ENCODE measurements around the gene ZFHX3. TPM values are rescaled to one million over a fixed set of nuclear protein-coding genes. Genes with fewer than 3 reads are reported as not detected.

The ZFHX3 gene
- total and polyA plus RNA-seq, 2 donors (not counting 3 experiments of a cell fraction or from before 2014, with no cell fraction given) = 3.7 to 18.8 TPM

DNA sequence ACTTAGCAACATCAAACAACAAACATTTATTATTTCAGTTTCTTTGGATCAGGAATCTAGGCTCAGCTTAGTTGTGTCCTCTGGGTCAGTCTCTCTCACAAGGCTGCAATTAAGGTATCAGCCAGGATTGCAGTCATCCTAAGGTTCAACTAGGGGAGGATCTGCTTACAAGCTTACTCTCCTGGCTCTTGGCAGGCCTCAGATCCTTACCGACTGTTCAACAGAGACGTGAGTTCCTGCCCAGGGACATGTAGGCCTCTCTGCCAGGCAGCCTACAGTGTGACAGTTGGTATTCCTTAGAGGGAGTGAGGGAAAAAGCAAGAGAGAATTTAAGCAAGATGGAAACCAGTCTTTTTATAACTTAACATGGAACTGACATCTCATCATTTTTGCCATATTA, 294.0 kb downstream of the ZFHX3 start:
- H3K9me3 ChIP-seq (replicated peaks; ENCODE audit: control insufficient read depth, insufficient read depth, low read length) = no peaks in the 10 kb centered on the region
- no peaks in the 10 kb centered on the region for H3K79me2 ChIP-seq (ENCODE audit: control insufficient read depth, insufficient read depth, low read length)
- DNase-seq (ENCODE audit: low read depth, low spot score) (no peak), FAIRE-seq (no peak)
- H3K9me1 ChIP-seq (replicated peaks; ENCODE audit: control insufficient read depth, extremely low read depth, insufficient read depth, low read length) = no peaks in the 10 kb centered on the region
- no peaks in the 10 kb centered on the region for H3K36me3 ChIP-seq (ENCODE audit: control insufficient read depth in 2 of 2, extremely low read depth in 1 of 2, insufficient read depth in 2 of 2, low read length in 2 of 2)
- no peaks in the 10 kb centered on the region for H3K4me1 ChIP-seq (ENCODE audit: control insufficient read depth, extremely low read depth, insufficient read depth, low read length)
- POLR2A ChIA-PET = no interaction called here
- H3K4me3 ChIP-seq (replicated peaks in 1 of 3; ENCODE audit: insufficient read depth in 1 of 3, low read depth in 1 of 3, low read length in 3 of 3) = no peak overlapping the region
- H3K27ac ChIP-seq (ENCODE audit: insufficient read depth, low read depth, low read length) = no peak overlapping the region
- BruUV-seq (replicated peaks) = no TSS peak
- H3K27me3 ChIP-seq (ENCODE audit: control insufficient read depth in 2 of 2, insufficient read depth in 2 of 2, low read length in 2 of 2) = no peaks in the 10 kb centered on the region
- dilution Hi-C loops (cut with MboI; ENCODE audit: extremely low pct_ligation_motif_present, low sequenced_read_pairs) = no loop called here
- CTCF ChIA-PET = no interaction called here
- H3K4me2 ChIP-seq (ENCODE audit: insufficient read depth, low read length) = no peak overlapping the region
- no peaks in the 10 kb centered on the region for H4K20me1 ChIP-seq (replicated peaks; ENCODE audit: control insufficient read depth, extremely low read depth, insufficient read depth, low read length)
- H2AFZ ChIP-seq (ENCODE audit: low read depth, low read length) = no peak overlapping the region
- intact Hi-C loops (cut with micrococcal nuclease) = no loop called here
- TF ChIP-seq JUN (IDR thresholded peaks at IDR 0.05; ENCODE audit: borderline replicate concordance, insufficient read depth, insufficient read length, low read depth) (no peak), POLR2AphosphoS5 (IDR thresholded peaks at IDR 0.05; ENCODE audit: insufficient read depth, low read depth, low read length) (no peak), MYC (IDR thresholded peaks at IDR 0.05; ENCODE audit: low read depth, low read length) (no peak)
- TF ChIP-seq, protein P1, sequence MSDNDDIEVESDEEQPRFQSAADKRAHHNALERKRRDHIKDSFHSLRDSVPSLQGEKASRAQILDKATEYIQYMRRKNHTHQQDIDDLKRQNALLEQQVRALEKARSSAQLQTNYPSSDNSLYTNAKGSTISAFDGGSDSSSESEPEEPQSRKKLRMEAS (IDR thresholded peaks at IDR 0.05; ENCODE audit: insufficient read depth, insufficient read length) = no peak
- H3K9ac ChIP-seq (replicated peaks; ENCODE audit: extremely low read depth, insufficient read depth, low read length) = no peak overlapping the region

DNA sequence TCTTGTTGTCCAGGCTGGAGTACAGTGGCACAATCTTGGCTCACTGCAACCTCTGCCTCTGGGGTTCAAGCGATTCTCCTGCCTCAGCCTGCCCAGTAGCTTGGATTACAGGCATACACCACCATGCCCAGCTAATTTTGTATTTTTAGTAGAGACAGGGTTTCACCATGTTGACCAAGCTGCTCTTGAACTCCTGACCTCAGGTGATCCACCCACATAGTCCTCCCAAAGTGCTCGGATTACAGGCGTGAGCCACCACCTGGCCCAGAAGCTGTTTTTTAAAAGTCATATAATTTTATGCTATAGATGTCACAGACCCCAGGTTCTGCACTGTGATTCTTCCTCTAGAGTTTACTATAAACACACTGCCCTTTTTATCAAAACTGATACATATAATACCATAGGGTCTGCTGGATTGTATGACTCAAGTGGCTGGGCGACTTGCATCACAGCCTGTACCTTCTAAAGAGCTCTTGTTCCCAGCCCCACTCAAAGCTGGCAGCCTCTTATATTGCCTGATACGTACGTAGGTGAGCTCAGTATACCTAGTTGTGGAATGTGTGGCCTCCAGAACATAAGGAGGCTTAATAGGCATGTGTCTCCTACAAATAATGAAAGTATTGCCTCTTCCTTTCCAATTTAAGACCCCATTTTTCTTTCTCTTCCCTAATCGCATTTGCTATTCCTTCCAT, 295.8 kb downstream of the ZFHX3 start:
- TF ChIP-seq JUN (IDR thresholded peaks at IDR 0.05; ENCODE audit: borderline replicate concordance, insufficient read depth, insufficient read length, low read depth) (no peak), POLR2A (IDR thresholded peaks at IDR 0.05; ENCODE audit: low read depth, low read length) (no peak), POLR2AphosphoS5 (IDR thresholded peaks at IDR 0.05; ENCODE audit: insufficient read depth, low read depth, low read length) (no peak), MYC (IDR thresholded peaks at IDR 0.05; ENCODE audit: low read depth, low read length) (no peak), GATA2 (IDR thresholded peaks at IDR 0.05; ENCODE audit: insufficient read depth, insufficient read length, low read depth, low read length) (no peak), EZH2 (IDR thresholded peaks at IDR 0.05; ENCODE audit: borderline replicate concordance, low read depth, low read length, severe bottlenecking) (no peak), FOS (IDR thresholded peaks at IDR 0.05; ENCODE audit: borderline replicate concordance, insufficient read depth, low read length) (no peak)
- TF ChIP-seq, protein P1 (IDR thresholded peaks at IDR 0.05; ENCODE audit: insufficient read depth, insufficient read length) = no peak
- TF ChIP-seq, protein P2, sequence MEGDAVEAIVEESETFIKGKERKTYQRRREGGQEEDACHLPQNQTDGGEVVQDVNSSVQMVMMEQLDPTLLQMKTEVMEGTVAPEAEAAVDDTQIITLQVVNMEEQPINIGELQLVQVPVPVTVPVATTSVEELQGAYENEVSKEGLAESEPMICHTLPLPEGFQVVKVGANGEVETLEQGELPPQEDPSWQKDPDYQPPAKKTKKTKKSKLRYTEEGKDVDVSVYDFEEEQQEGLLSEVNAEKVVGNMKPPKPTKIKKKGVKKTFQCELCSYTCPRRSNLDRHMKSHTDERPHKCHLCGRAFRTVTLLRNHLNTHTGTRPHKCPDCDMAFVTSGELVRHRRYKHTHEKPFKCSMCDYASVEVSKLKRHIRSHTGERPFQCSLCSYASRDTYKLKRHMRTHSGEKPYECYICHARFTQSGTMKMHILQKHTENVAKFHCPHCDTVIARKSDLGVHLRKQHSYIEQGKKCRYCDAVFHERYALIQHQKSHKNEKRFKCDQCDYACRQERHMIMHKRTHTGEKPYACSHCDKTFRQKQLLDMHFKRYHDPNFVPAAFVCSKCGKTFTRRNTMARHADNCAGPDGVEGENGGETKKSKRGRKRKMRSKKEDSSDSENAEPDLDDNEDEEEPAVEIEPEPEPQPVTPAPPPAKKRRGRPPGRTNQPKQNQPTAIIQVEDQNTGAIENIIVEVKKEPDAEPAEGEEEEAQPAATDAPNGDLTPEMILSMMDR (IDR thresholded peaks at IDR 0.05; ENCODE audit: extremely low read depth in 1 of 2, insufficient read depth in 1 of 2, low read depth in 1 of 2, low read length in 2 of 2) = no peak
- no peaks in the 10 kb centered on the region for H3K9me1 ChIP-seq (replicated peaks; ENCODE audit: control insufficient read depth, extremely low read depth, insufficient read depth, low read length)
- no peak overlapping the region for H3K4me2 ChIP-seq (ENCODE audit: insufficient read depth, low read length)
- H3K79me2 ChIP-seq (ENCODE audit: control insufficient read depth, insufficient read depth, low read length) = no peaks in the 10 kb centered on the region
- H3K36me3 ChIP-seq (ENCODE audit: control insufficient read depth in 2 of 2, extremely low read depth in 1 of 2, insufficient read depth in 2 of 2, low read length in 2 of 2) = no peaks in the 10 kb centered on the region
- no peak overlapping the region for H2AFZ ChIP-seq (ENCODE audit: low read depth, low read length)
- H4K20me1 ChIP-seq (replicated peaks; ENCODE audit: control insufficient read depth, extremely low read depth, insufficient read depth, low read length) = no peaks in the 10 kb centered on the region
- dilution Hi-C loops (cut with MboI; ENCODE audit: extremely low pct_ligation_motif_present, low sequenced_read_pairs) = no loop called here
- H3K4me1 ChIP-seq (ENCODE audit: control insufficient read depth, extremely low read depth, insufficient read depth, low read length) = no peaks in the 10 kb centered on the region
- no peaks in the 10 kb centered on the region for H3K9me3 ChIP-seq (replicated peaks; ENCODE audit: control insufficient read depth, insufficient read depth, low read length)
- CTCF ChIA-PET = interaction anchor here (1.1 kb wide), 1 partner anchor 37 kb away, joined by 3 read pairs; no protein-coding TSS in a partner anchor
- H3K4me3 ChIP-seq (replicated peaks in 1 of 3; ENCODE audit: insufficient read depth in 1 of 3, low read depth in 1 of 3, low read length in 3 of 3) = no peak overlapping the region
- POLR2A ChIA-PET = no interaction called here
- H3K27me3 ChIP-seq (ENCODE audit: control insufficient read depth in 2 of 2, insufficient read depth in 2 of 2, low read length in 2 of 2) = no peaks in the 10 kb centered on the region
- no peak overlapping the region for H3K9ac ChIP-seq (replicated peaks; ENCODE audit: extremely low read depth, insufficient read depth, low read length)
- no TSS peak for BruUV-seq (replicated peaks)
- H3K27ac ChIP-seq (ENCODE audit: insufficient read depth, low read depth, low read length) = no peak overlapping the region
- intact Hi-C loops (cut with micrococcal nuclease) = no loop called here
- DNase-seq (ENCODE audit: low read depth, low spot score) (no peak), FAIRE-seq (no peak)

All from endothelial cell of umbilical vein (primary cell).